GM12878 (cell line): ENCODE data around the gene SLC39A8. TPM values are rescaled to one million over a fixed set of nuclear protein-coding genes. Genes with fewer than 3 reads are reported as not detected.

Experiments used
- BRCA1 ChIP-seq: IDR thresholded peaks from 2 replicates; pipeline ENCODE4 v1.6.1; 2011; ENCODE audit warnings: low read depth, low read length, improper control_type of control experiment
- CREB1 ChIP-seq: IDR thresholded peaks from 2 replicates; pipeline ENCODE4 v1.6.1; 2012; ENCODE audit warnings: low read depth, mild to moderate bottlenecking, inconsistent platforms
- MTA3 ChIP-seq: IDR thresholded peaks from 2 replicates; pipeline ENCODE4 v1.6.1; 2012; ENCODE audit warnings: low read length, inconsistent platforms, borderline replicate concordance
- NR2C1 ChIP-seq: fragments of 450-650 bp; IDR thresholded peaks from 2 replicates; pipeline ENCODE4 v1.6.1; 2017; ENCODE audit warnings: antibody characterized with exemption, mild to moderate bottlenecking, moderate library complexity
- PKNOX1 ChIP-seq: fragments of 450-650 bp; IDR thresholded peaks from 2 replicates; pipeline ENCODE4 v1.6.1; 2016; ENCODE audit warnings: mild to moderate bottlenecking
- PRDM15 ChIP-seq: fragments of 450-650 bp; formaldehyde crosslinking; IDR thresholded peaks from 2 replicates; pipeline ENCODE4 v1.4.0; 2020; ENCODE audit warnings: mild to moderate bottlenecking, moderate library complexity
- SMARCA5 ChIP-seq: fragments of 450-650 bp; IDR thresholded peaks from 2 replicates; pipeline ENCODE4 v1.6.1; 2017; ENCODE audit warnings: mild to moderate bottlenecking
- SUZ12 ChIP-seq: fragments of 200-600 bp; sonication (generic); IDR thresholded peaks from one replicate; pipeline ENCODE4 v1.6.1; 2018; ENCODE audit warnings: antibody characterized with exemption, mild to moderate bottlenecking; ENCODE audit not compliant: unreplicated experiment
- ZBTB4 ChIP-seq: fragments of 450-650 bp; formaldehyde crosslinking; IDR thresholded peaks from 2 replicates; pipeline ENCODE4 v1.4.0; 2022; ENCODE audit warnings: mild to moderate bottlenecking, moderate library complexity
- polyA plus RNA-seq, 11 experiments: library from polyadenylated mRNA; depleted of rRNA in 4 of 11; unstranded in 6 of 11; stranded (reverse) in 5 of 11; fragments of >200 nt; fragmentation: Nextera tagmentation in 4 of 11; fragmentation: Illumina TruSeq in 1 of 11; extraction: Ambion mirVana in 4 of 11; extraction: Trizol in 1 of 11; gene quantifications; 1 replicate in 1 of 11; 2 replicates in 10 of 11; pipeline versions ENCODE4 v1.2.1 to v1.2.3, GENCODE V29; 2011 to 2016; ENCODE audit warnings: inconsistent platforms in 2 of 11, missing spikeins in 2 of 11, low read depth in 1 of 11
- total RNA-seq, 4 experiments: library from RNA; depleted of rRNA in 3 of 4; stranded (reverse); fragments of >200 nt in 3 of 4; fragmentation: Illumina TruSeq in 1 of 4; extraction: Trizol in 1 of 4; gene quantifications; 2 replicates each; pipeline versions ENCODE4 v1.2.1 to v1.2.3, GENCODE V29; 2013 to 2021
- TF ChIP-seq, protein P1 (sequence below): fragments of 450-650 bp; IDR thresholded peaks from 2 replicates; pipeline ENCODE4 v1.6.1; 2018; ENCODE audit warnings: borderline replicate concordance, mild to moderate bottlenecking; ENCODE audit not compliant: partially characterized antibody
- TF ChIP-seq, protein P2 (sequence below): fragments of 450-650 bp; IDR thresholded peaks from 2 replicates; pipeline ENCODE4 v1.6.1; 2016; ENCODE audit warnings: mild to moderate bottlenecking, moderate library complexity, borderline replicate concordance

Gene SLC39A8
- total and polyA plus RNA-seq, 10 of the 15 experiments (the other 5 are each of a cell fraction or from before 2014, with no cell fraction given), result 7.9 to 47.8 (median 32.8) TPM

GRCh38 chr4:102343964-102344519, 1.2 kb downstream of the SLC39A8 start (continued):
- TF ChIP-seq ZBTB4 (no peak), SMARCA5 (0 out of 2 replicates have a peak, but pooled peaks have one; percentile 27), BRCA1 (no peak), PRDM15 (CRISPR knock-in tag) (no peak), MTA3 (no peak), NR2C1 (no peak), PKNOX1 (no peak), CREB1 (0 out of 2 replicates have a peak, but pooled peaks have one; percentile 9), SUZ12 (no peak)
- TF ChIP-seq, protein P1, sequence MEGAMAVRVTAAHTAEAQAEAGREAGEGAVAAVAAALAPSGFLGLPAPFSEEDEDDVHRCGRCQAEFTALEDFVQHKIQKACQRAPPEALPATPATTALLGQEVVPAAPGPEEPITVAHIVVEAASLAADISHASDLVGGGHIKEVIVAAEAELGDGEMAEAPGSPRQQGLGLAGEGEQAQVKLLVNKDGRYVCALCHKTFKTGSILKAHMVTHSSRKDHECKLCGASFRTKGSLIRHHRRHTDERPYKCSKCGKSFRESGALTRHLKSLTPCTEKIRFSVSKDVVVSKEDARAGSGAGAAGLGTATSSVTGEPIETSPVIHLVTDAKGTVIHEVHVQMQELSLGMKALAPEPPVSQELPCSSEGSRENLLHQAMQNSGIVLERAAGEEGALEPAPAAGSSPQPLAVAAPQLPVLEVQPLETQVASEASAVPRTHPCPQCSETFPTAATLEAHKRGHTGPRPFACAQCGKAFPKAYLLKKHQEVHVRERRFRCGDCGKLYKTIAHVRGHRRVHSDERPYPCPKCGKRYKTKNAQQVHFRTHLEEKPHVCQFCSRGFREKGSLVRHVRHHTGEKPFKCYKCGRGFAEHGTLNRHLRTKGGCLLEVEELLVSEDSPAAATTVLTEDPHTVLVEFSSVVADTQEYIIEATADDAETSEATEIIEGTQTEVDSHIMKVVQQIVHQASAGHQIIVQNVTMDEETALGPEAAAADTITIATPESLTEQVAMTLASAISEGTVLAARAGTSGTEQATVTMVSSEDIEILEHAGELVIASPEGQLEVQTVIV, result no peak
- TF ChIP-seq, protein P2, sequence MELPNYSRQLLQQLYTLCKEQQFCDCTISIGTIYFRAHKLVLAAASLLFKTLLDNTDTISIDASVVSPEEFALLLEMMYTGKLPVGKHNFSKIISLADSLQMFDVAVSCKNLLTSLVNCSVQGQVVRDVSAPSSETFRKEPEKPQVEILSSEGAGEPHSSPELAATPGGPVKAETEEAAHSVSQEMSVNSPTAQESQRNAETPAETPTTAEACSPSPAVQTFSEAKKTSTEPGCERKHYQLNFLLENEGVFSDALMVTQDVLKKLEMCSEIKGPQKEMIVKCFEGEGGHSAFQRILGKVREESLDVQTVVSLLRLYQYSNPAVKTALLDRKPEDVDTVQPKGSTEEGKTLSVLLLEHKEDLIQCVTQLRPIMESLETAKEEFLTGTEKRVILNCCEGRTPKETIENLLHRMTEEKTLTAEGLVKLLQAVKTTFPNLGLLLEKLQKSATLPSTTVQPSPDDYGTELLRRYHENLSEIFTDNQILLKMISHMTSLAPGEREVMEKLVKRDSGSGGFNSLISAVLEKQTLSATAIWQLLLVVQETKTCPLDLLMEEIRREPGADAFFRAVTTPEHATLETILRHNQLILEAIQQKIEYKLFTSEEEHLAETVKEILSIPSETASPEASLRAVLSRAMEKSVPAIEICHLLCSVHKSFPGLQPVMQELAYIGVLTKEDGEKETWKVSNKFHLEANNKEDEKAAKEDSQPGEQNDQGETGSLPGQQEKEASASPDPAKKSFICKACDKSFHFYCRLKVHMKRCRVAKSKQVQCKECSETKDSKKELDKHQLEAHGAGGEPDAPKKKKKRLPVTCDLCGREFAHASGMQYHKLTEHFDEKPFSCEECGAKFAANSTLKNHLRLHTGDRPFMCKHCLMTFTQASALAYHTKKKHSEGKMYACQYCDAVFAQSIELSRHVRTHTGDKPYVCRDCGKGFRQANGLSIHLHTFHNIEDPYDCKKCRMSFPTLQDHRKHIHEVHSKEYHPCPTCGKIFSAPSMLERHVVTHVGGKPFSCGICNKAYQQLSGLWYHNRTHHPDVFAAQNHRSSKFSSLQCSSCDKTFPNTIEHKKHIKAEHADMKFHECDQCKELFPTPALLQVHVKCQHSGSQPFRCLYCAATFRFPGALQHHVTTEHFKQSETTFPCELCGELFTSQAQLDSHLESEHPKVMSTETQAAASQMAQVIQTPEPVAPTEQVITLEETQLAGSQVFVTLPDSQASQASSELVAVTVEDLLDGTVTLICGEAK, result peak; percentile 72; the same call in 1 of the 2 replicates
